Transverse colon (tissue), 4 donors: Measurements from ENCODE around the gene P2RX6. TPM values are rescaled to one million over a fixed set of nuclear protein-coding genes. Genes with fewer than 3 reads are reported as not detected.

ENCODE experiments used
- DNase-seq: peaks from one replicate; pipeline ENCODE4 v3.0.0-alpha.2; 2019
- H3K27ac ChIP-seq, 4 donors: fragments of 200-600 bp; sonication (generic); 2 replicates each; pipeline ENCODE4 v1.5.1; 2016 to 2018; ENCODE audit warnings: inconsistent platforms in 4 of 4
- H3K27me3 ChIP-seq: fragments of 200-600 bp; sonication (generic); 2 replicates; pipeline ENCODE4 v1.5.1; 2017; ENCODE audit warnings: inconsistent platforms
- H3K36me3 ChIP-seq, 4 donors: fragments of 200-600 bp; sonication (generic); 2 replicates each; pipeline ENCODE4 v1.5.1; 2017 to 2019; ENCODE audit warnings: inconsistent platforms in 4 of 4
- H3K4me1 ChIP-seq, 4 donors: fragments of 200-600 bp; sonication (generic); 2 replicates each; pipeline ENCODE4 v1.5.1; 2017 to 2020; ENCODE audit warnings: inconsistent platforms in 4 of 4
- H3K4me3 ChIP-seq, 4 donors: fragments of 200-600 bp; sonication (generic); 1 replicate in 1 of 4; 2 replicates in 3 of 4; pipeline versions ENCODE4 v1.5.1 to v1.6.1; 2017 to 2019; ENCODE audit warnings: inconsistent platforms in 4 of 4
- H3K9me3 ChIP-seq, 2 donors: fragments of 200-600 bp; sonication (generic); 2 replicates each; pipeline ENCODE4 v1.5.1; 2017 to 2019; ENCODE audit warnings: inconsistent platforms in 2 of 2
- EP300 ChIP-seq: sonication (generic); formaldehyde crosslinking; IDR thresholded peaks from one replicate; pipeline ENCODE4 v1.6.1; 2017; ENCODE audit warnings: antibody characterized with exemption, low read depth
- POLR2A ChIP-seq: fragments of 450-650 bp; IDR thresholded peaks from one replicate; pipeline ENCODE4 v1.6.1; 2016; ENCODE audit warnings: antibody characterized with exemption, mild to moderate bottlenecking, moderate library complexity
- POLR2AphosphoS5 ChIP-seq, 3 donors: sonication (generic); formaldehyde crosslinking; IDR thresholded peaks; one replicate each; pipeline ENCODE4 v1.6.1; 2016; ENCODE audit warnings: antibody characterized with exemption in 3 of 3
- WGBS, 2 donors: methylation state at CpG; one replicate each; pipeline ENCODE4 v1.1.5; 2018; ENCODE audit warnings: low coverage in 1 of 2; 5-methylcytosine and 5-hydroxymethylcytosine counted together
- in situ Hi-C, 4 donors: fragments of 200-750 bp; cut with MboI; loops; one replicate each; pipeline versions ENCODE4 v1.15.0 to v1.15.1; 2017; ENCODE audit warnings: low sequenced_read_pairs in 3 of 4, low pct_ligation_motif_present in 1 of 4, low pct_unique_long_range_greater_than_20kb in 1 of 4
- intact Hi-C: fragments of 100-400 bp; cut with DNase I; formaldehyde crosslinking; loops from one replicate; pipeline ENCODE4 v1.15.1; 2023; ENCODE audit warnings: low total_unique reads
- total RNA-seq, 4 donors: library from RNA; depleted of rRNA; stranded (reverse); fragments of >200 nt; gene quantifications; one replicate each; pipeline ENCODE4 v1.1.0, GENCODE V29; 2016
- TF ChIP-seq, protein P1 (sequence below), 5 experiments: fragments of 200-600 bp in 3 of 5; fragments of 450-650 bp in 2 of 5; sonication (generic) in 3 of 5; IDR thresholded peaks; 1 replicate in 2 of 5; 2 replicates in 3 of 5; pipeline ENCODE4 v1.5.1; 2016 to 2017; ENCODE audit warnings: antibody characterized with exemption in 5 of 5, inconsistent platforms in 3 of 5, mild to moderate bottlenecking in 2 of 5, moderate library complexity in 1 of 5

The P2RX6 gene
- total RNA-seq, 4 donors from 2014 or later: 0.40 to 1.7 (median 0.82) TPM; not detected in 1

DNA sequence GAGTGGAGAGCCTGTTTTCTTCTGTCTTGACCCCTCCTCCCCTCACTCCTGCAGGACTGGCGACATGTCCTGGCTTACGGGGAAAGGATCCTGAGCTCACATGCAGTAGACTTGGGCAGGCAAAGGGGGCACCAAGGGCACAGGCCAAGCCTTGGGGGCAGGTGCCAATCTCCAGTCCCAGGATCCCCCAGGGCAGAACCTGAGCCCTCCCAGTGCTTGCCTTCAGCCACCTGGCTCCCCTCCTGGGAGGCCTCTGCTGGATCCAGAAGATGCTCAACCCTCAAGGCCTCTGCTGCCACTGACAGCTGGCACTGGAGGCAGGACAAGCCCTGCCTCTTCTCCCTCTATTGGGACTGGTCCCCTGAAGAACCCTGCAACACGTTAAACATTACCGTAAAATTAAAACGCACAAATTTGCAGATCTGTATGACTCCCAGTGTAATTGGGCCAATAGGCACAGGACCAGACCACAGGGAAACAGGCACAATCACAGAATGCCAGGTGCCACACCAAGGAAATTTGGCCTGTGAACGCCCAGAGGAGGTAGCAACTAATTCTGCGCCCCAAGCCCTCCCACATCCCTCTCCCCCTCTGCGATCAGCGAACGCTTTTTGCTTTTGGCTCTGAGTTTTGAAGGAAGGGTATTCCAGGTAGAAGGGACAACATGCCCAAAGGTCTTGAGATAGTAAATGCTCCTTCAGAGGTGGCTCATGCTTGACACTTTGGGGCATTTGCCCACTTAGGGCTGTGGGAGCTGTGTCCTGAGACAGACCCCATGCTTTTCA, 33.8 kb upstream of the P2RX6 start:
- H3K9me3 ChIP-seq: no peaks in the 10 kb centered on the region
- 72% methylated on average over 10 of the region's 10 CpGs; no CpG with 5 or more reads in 1 of the 2 donors for WGBS, 2 donors
- no peak for DNase-seq
- H3K27me3 ChIP-seq: no peaks in the 10 kb centered on the region
- peak overlapping the region; percentile 85 to 94 (median 92) for H3K27ac ChIP-seq
- TF ChIP-seq, protein P1, sequence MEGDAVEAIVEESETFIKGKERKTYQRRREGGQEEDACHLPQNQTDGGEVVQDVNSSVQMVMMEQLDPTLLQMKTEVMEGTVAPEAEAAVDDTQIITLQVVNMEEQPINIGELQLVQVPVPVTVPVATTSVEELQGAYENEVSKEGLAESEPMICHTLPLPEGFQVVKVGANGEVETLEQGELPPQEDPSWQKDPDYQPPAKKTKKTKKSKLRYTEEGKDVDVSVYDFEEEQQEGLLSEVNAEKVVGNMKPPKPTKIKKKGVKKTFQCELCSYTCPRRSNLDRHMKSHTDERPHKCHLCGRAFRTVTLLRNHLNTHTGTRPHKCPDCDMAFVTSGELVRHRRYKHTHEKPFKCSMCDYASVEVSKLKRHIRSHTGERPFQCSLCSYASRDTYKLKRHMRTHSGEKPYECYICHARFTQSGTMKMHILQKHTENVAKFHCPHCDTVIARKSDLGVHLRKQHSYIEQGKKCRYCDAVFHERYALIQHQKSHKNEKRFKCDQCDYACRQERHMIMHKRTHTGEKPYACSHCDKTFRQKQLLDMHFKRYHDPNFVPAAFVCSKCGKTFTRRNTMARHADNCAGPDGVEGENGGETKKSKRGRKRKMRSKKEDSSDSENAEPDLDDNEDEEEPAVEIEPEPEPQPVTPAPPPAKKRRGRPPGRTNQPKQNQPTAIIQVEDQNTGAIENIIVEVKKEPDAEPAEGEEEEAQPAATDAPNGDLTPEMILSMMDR (IDR thresholded peaks at IDR 0.05): no peak
- TF ChIP-seq POLR2A (no peak), EP300 (no peak), POLR2AphosphoS5 (IDR thresholded peaks at IDR 0.05) (no peak)
- H3K4me1 ChIP-seq: peaks cover 17 to 38% (median 30%) of the 10 kb centered on the region in 4 donors
- peak overlapping the region; percentile 58 to 73 (median 62) for H3K4me3 ChIP-seq
- in situ Hi-C loops: no loop called here
- H3K36me3 ChIP-seq: no peaks in the 10 kb centered on the region
- intact Hi-C loops: no loop called here

GRCh38 chr22:20981787-20982562, 33.0 kb upstream of the P2RX6 start, which contains the start of gene LZTR1:
Gene LZTR1 (plus strand): TSS chr22:20982297. CDS start chr22:20982372, 75 bp downstream.
- 0% methylated on average over 77 of the region's 87 CpGs; no CpG with 5 or more reads in 1 of the 2 donors for WGBS, 2 donors
- H3K36me3 ChIP-seq: peaks cover 0 to 4% (median 0%) of the 10 kb centered on the region in 4 donors
- no peaks in the 10 kb centered on the region for H3K9me3 ChIP-seq
- H3K27me3 ChIP-seq: no peaks in the 10 kb centered on the region
- in situ Hi-C loops: no loop called here
- TF ChIP-seq, protein P1 (IDR thresholded peaks at IDR 0.05): peak; percentile 37 to 51 (median 44)
- TF ChIP-seq POLR2AphosphoS5 (IDR thresholded peaks at IDR 0.05) (peak; percentile 95 to 98 (median 96)), POLR2A (peak; percentile 90), EP300 (no peak)
- H3K4me1 ChIP-seq: peaks cover 17 to 38% (median 30%) of the 10 kb centered on the region in 4 donors
- H3K27ac ChIP-seq: peak within 1 kb of the TSS; percentile 85 to 94 (median 92)
- intact Hi-C loops: no loop called here
- peak; percentile 86 for DNase-seq
- H3K4me3 ChIP-seq: peak within 1 kb of the TSS; percentile 58 to 73 (median 62)

- in situ Hi-C loops: no loop called here
- 2% methylated on average over 12 of the region's 12 CpGs; no CpG with 5 or more reads in 1 of the 2 donors for WGBS, 2 donors
- no peaks in the 10 kb centered on the region for H3K9me3 ChIP-seq
- peaks cover 17 to 38% (median 30%) of the 10 kb centered on the region in 4 donors for H3K4me1 ChIP-seq
- no peak for DNase-seq
- intact Hi-C loops: no loop called here
- TF ChIP-seq, protein P1 (IDR thresholded peaks at IDR 0.05): no peak
- TF ChIP-seq POLR2A (no peak), EP300 (no peak)
- no peaks in the 10 kb centered on the region for H3K27me3 ChIP-seq
- H3K4me3 ChIP-seq: peak overlapping the region; percentile 58 to 73 (median 62)
- peak overlapping the region; percentile 85 to 94 (median 92) for H3K27ac ChIP-seq
- peaks cover 0 to 9% (median 0%) of the 10 kb centered on the region in 4 donors for H3K36me3 ChIP-seq
Observed at GRCh38 chr22:20982563-20982882, 32.4 kb upstream of the P2RX6 start.
